PC-9 (cell line): ENCODE results near the gene SMIM34.
"Not testable (repeated sequence)": the region's sequence is repeated elsewhere in the genome, so short reads cannot be mapped to it uniquely, and the experiment has no call there.

Source experiments
- EZH2 ChIP-seq: fragments of 200-600 bp; sonication (generic); IDR thresholded peaks from 2 replicates; pipeline ENCODE4 v1.8.0; 2017; ENCODE audit warnings: antibody characterized with exemption, low read depth
- TF ChIP-seq, protein P1 (sequence below): fragments of 200-600 bp; sonication (generic); conservative IDR thresholded peaks from 2 replicates; pipeline ENCODE4 v1.6.1; 2017; ENCODE audit warnings: mixed run types, antibody characterized with exemption, mild to moderate bottlenecking, moderate library complexity

DNA sequence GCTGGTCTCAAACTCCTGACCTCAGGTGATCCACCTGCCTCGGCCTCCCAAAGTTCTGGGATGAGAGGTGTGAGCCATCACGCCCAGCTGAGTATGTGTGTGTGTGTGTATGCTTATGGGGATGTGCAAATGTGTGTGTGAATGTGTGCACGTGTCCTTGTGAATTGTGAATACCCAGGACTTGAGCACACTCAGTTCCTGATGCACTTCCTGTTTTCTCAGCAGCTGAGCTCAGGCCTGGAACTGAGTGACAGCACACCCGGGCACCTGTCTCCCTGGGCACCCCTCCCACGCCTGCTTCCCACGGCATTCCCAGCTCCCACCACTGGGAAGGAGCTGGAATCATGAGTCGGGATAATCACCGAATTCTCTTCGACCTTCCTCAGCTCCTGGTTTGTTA lies 16.5 kb downstream of the SMIM34 start:
- TF ChIP-seq, protein P1, sequence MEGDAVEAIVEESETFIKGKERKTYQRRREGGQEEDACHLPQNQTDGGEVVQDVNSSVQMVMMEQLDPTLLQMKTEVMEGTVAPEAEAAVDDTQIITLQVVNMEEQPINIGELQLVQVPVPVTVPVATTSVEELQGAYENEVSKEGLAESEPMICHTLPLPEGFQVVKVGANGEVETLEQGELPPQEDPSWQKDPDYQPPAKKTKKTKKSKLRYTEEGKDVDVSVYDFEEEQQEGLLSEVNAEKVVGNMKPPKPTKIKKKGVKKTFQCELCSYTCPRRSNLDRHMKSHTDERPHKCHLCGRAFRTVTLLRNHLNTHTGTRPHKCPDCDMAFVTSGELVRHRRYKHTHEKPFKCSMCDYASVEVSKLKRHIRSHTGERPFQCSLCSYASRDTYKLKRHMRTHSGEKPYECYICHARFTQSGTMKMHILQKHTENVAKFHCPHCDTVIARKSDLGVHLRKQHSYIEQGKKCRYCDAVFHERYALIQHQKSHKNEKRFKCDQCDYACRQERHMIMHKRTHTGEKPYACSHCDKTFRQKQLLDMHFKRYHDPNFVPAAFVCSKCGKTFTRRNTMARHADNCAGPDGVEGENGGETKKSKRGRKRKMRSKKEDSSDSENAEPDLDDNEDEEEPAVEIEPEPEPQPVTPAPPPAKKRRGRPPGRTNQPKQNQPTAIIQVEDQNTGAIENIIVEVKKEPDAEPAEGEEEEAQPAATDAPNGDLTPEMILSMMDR = not testable (repeated sequence)
- TF ChIP-seq EZH2 = not testable (repeated sequence)
